DOHH2 (cell line): ENCODE measurements around the gene ARL4C.

Experiments
- EZH2phosphoT487 ChIP-seq: fragments of 200-600 bp; sonication (generic); IDR thresholded peaks from 2 replicates; pipeline ENCODE4 v1.6.1; 2017; ENCODE audit warnings: borderline replicate concordance, mild to moderate bottlenecking, antibody characterized with exemption, low read length, moderate library complexity, mixed read lengths
- TF ChIP-seq, protein P1 (sequence below): fragments of 200-600 bp; sonication (generic); IDR thresholded peaks from one replicate; pipeline ENCODE4 v1.5.1; 2014; ENCODE audit warnings: antibody characterized with exemption, mild to moderate bottlenecking, low read depth, low read length; ENCODE audit not compliant: poor library complexity, severe bottlenecking

DNA sequence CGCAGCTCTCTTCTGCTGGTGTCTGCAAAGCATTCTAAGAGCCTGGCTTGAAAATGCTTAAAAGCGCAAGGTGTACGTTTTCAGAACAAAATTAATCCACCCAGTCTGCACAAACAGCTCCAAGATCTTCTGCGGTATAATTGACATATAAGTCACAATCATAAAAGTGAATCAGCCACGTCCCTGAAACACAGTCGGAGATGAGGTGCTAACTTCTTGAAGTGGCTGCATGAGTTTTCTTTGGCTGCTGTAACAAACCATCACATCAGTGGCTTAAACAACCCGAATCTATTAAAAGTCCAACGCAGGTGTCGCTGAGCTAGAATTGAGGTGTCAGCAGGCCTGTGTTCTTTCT, 32.6 kb downstream of the ARL4C start:
- TF ChIP-seq, protein P1, sequence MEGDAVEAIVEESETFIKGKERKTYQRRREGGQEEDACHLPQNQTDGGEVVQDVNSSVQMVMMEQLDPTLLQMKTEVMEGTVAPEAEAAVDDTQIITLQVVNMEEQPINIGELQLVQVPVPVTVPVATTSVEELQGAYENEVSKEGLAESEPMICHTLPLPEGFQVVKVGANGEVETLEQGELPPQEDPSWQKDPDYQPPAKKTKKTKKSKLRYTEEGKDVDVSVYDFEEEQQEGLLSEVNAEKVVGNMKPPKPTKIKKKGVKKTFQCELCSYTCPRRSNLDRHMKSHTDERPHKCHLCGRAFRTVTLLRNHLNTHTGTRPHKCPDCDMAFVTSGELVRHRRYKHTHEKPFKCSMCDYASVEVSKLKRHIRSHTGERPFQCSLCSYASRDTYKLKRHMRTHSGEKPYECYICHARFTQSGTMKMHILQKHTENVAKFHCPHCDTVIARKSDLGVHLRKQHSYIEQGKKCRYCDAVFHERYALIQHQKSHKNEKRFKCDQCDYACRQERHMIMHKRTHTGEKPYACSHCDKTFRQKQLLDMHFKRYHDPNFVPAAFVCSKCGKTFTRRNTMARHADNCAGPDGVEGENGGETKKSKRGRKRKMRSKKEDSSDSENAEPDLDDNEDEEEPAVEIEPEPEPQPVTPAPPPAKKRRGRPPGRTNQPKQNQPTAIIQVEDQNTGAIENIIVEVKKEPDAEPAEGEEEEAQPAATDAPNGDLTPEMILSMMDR = no peak
- no peak for TF ChIP-seq EZH2phosphoT487
